SK-N-DZ (cell line): ENCODE measurements around the gene TTC24.
A peak's percentile ranks its signal among the peaks of the same experiment; 100 is the strongest.

ENCODE experiments used
- DNase-seq: peaks from one replicate; pipeline ENCODE4 v3.0.0-alpha.2; 2015; ENCODE audit warnings: low spot score

TTC24 gene

DNA sequence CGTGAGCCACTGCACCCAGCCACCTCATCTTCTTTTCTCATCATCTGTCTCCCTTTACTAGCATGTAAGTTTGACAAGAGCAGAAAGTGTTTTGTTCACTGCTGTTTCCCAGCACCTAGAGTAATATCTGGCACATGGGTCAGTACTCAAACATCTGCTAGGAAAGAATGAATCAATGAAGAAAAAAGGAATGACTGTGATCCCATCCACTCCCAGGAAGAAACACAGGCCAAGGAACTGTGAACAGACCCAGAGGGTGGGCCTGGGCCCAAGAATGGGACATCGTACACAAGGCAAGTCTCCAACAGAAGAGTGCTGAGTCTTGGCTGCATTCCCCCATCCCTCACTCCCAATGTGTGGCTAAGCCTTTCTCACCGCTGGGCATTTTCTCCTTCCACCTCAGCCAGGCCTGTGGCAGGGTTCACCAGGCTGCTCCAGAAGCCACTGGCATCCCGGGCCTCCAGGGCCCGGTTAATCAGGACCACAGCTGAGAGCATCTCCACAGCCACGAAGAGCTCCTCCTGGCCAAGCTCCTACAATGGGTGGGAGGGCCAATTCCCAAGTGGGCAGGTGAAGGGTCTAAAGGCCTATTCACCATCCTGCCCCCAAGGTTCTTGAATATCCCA, 25.6 kb upstream of the TTC24 start:
- no peak for DNase-seq

DNA sequence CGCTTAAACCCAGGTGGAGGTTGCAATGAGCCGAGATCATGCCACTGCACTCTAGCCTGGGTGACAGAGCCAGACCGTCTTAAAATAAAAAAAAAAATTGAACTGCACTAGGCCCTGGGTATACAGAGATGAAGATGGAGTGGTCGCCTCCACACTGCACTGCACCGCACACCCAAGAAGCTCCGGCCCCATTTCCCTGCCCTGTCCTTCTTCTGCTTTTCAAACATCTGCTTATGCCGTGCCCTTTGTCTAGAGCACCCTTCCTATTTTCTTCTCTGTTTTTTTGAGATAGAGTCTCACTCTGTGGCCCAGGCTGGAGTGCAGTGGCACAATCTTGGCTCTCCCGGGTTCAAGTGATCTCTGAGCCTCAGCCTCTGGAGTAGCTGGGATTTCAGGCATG, 24.6 kb upstream of the TTC24 start:
- DNase-seq: no peak

DNA sequence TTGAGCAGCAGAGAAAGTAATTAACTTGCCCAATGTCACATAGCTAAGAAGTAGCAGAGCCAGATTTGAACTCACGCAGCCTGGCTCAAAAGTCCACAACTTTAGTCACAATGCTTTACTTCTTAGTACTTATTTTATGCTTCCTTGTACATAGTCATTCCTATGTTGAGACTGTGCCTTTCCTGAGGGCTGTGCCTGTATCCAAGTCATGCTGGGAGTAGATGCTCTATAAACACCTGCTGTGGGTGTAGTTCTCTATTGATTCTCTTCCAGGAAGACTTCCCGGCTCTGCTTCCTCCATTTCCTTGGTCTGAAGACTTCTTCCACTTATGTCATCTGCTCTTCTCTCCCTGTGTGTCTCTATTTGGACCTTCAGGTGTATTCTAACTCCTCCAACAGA, 23.8 kb upstream of the TTC24 start:
- DNase-seq: no peak

GRCh38 chr1:156556354-156556753, 23.2 kb upstream of the TTC24 start:
- DNase-seq: no peak

DNA sequence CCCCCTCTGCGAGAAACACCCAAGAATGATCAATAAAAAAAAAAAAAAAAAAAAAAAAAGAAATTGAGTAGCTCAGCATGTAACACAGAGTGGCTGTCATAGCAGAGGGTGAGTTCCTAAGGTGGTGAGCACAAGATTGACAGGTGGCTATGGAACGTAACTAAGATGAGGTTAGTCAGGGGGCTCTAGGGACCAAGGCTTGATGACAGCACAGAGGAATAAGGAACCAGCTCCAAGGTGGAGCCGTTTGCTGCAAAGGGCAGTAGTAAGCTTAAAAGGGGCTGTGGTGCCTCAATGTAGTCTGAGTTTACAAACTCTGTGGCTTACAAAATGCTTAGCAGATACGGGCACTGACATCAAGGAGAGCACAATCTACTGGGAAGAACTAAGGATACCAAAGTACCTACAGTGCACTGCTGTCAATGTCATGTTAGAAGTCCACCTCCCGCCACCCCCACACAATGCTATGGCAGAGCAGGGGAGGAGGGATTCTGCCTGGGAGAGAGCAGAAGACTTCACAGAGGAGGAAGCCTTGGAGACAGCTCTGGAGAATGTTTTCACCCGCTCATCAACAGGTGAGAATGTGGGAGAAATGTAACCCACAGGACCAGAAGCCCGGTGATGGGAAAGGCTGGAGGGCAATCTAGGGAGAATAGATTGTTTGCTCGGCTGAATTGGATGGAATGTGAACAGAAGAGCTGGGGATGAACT, 20.3 kb upstream of the TTC24 start:
- no peak for DNase-seq

GRCh38 chr1:156559797-156560385, 19.6 kb upstream of the TTC24 start:
- no peak for DNase-seq

- no peak for DNase-seq
Measured at GRCh38 chr1:156560585-156561163, 18.8 kb upstream of the TTC24 start.

GRCh38 chr1:156565519-156565918, 14.0 kb upstream of the TTC24 start:
- no peak for DNase-seq

GRCh38 chr1:156566436-156566835, 13.1 kb upstream of the TTC24 start:
- no peak for DNase-seq

DNA sequence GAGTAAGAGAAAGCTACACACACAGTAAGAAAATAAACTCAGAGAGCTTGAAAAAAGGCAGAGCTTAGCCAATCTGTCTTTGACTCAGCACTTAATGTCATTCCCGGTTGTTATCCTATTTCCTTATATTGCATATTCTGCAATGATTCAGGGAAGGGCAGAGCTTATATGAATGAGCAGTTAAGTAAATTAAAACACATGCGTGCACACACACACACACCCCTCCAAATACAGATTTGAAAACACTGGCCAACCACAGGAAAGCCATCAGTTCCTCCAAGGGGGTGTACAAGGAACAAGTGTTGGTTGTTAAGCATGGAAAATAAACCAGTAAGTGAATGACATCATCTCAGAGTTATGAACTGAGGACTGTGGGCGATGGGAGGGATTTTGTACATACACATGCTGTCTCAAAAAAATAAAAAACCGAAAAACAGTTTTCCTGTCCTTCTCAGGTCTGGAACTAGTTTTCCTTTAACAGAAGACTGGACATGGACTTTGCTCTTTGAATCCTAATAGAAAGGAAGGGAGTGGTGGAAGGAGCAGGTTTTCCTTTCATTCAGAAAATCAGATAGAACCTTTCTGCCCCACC, 8.2 kb upstream of the TTC24 start:
- no peak for DNase-seq

GRCh38 chr1:156571919-156572662, 7.4 kb upstream of the TTC24 start, which contains the start of gene IQGAP3:
IQGAP3 (minus strand) TSS chr1:156572565; CDS start chr1:156572529, 36 bp downstream.
- DNase-seq: peak; percentile 85

GRCh38 chr1:156572663-156573018, 6.9 kb upstream of the TTC24 start:
- DNase-seq: no peak

- DNase-seq: no peak
Measured at GRCh38 chr1:156574039-156574633, 5.4 kb upstream of the TTC24 start.

DNA sequence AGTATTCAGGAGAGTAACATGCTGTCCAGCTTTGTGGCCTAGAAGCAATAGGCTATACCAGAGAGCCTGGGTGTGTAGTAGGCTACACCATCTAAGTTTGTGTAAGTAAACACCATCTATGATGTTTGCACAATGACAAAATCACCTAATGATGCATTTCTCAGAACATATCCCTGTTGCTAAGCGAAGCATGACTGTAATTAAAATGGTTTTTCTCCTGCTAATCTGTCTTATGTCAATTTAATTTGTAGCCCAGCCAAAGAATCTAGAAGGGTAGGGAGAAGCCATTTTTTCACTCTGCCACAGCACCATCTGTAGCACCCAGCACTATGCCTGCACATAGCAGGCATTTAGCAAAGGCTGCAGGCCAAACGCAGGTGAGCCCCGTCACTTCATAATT, 2.0 kb upstream of the TTC24 start:
- DNase-seq: no peak

- DNase-seq: no peak
Measured at GRCh38 chr1:156578055-156578454, 1.5 kb upstream of the TTC24 start.

DNA sequence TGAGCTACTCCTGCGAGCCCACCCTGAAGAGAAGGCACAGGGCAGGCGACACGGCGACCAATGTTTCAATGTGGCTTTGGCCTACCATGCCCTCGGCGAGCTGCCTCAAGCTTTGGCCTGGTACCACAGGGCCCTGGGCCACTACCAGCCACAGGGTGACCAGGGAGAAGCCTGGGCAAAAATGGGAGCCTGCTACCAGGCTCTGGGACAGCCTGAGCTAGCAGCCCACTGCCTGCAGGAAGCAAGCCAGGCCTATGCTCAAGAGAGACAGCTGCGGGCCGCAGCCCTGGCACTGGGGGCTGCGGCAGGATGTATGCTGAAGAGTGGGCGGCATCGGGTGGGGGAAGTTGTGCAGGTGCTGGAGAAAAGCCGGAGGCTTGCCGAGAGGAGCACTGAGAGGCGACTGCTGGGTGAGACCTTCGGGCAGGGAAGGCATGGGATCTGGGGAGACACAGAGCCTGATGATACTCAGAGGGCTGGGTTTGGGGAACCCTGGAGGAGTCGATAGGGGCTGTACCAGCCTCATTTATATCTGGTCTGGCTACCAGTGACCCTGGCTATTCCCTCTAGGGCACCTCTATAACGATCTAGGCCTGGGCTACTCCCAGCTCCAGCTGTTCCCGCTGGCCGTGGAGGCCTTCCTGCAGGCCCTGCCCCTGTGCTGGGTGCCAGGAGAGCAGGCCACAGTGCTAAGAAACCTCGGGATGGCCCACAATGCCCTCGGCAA, 2.3 kb downstream of the TTC24 start:
- DNase-seq: no peak

- no peak for DNase-seq
Measured at GRCh38 chr1:156582388-156583017, 3.0 kb downstream of the TTC24 start.

GRCh38 chr1:156583821-156584622, 4.5 kb downstream of the TTC24 start:
- DNase-seq: peak; percentile 86

- no peak for DNase-seq
Measured at GRCh38 chr1:156584813-156585212, 5.3 kb downstream of the TTC24 start.
